Tibial nerve (tissue), 4 donors: Measurements from ENCODE around the gene BCAP29. TPM values are rescaled to one million over a fixed set of nuclear protein-coding genes. Genes with fewer than 3 reads are reported as not detected.

ENCODE experiments used
- DNase-seq, 2 donors: peaks; one replicate each; pipeline ENCODE4 v3.0.0-alpha.2; 2019; ENCODE audit warnings: low spot score in 2 of 2
- H3K27ac ChIP-seq, 4 donors: fragments of 200-600 bp; sonication (generic) in 3 of 4; one replicate each; pipeline ENCODE4 v1.5.1; 2017 to 2019; ENCODE audit warnings: mild to moderate bottlenecking in 1 of 4
- H3K27me3 ChIP-seq, 2 donors: fragments of 200-600 bp; sonication (generic) in 1 of 2; one replicate each; pipeline versions ENCODE4 v1.5.1 to v1.6.0; 2017 to 2019
- H3K36me3 ChIP-seq, 3 donors: fragments of 200-600 bp; sonication (generic); one replicate each; pipeline ENCODE4 v1.5.1; 2018 to 2019
- H3K4me1 ChIP-seq, 4 donors: fragments of 200-600 bp; sonication (generic) in 3 of 4; one replicate each; pipeline ENCODE4 v1.5.1; 2017 to 2019
- H3K4me3 ChIP-seq, 4 donors: fragments of 200-600 bp; sonication (generic) in 3 of 4; one replicate each; pipeline ENCODE4 v1.5.1; 2017 to 2019; ENCODE audit warnings: mild to moderate bottlenecking in 1 of 4, moderate library complexity in 1 of 4
- H3K9me3 ChIP-seq, 4 donors: fragments of 200-600 bp; sonication (generic) in 3 of 4; one replicate each; pipeline ENCODE4 v1.5.1; 2017 to 2019
- CTCF ChIP-seq, 5 experiments: fragments of 200-600 bp in 3 of 5; fragments of 450-650 bp in 2 of 5; sonication (generic) in 3 of 5; IDR thresholded peaks; one replicate each; pipeline ENCODE4 v1.5.1; 2016 to 2019; ENCODE audit warnings: antibody characterized with exemption in 5 of 5, mild to moderate bottlenecking in 3 of 5, moderate library complexity in 2 of 5
- EP300 ChIP-seq, 2 donors: sonication (generic); formaldehyde crosslinking; IDR thresholded peaks; one replicate each; pipeline ENCODE4 v1.6.1; 2017; ENCODE audit warnings: antibody characterized with exemption in 2 of 2, mild to moderate bottlenecking in 1 of 2
- POLR2A ChIP-seq, 2 donors: fragments of 450-650 bp; IDR thresholded peaks; one replicate each; pipeline ENCODE4 v1.6.1; 2017; ENCODE audit warnings: antibody characterized with exemption in 2 of 2, mild to moderate bottlenecking in 2 of 2, moderate library complexity in 2 of 2
- WGBS, 2 donors: methylation state at CpG; one replicate each; pipeline ENCODE4 v1.1.5; 2018; 5-methylcytosine and 5-hydroxymethylcytosine counted together
- total RNA-seq, 4 donors: library from RNA; depleted of rRNA; stranded (reverse); fragments of >200 nt; gene quantifications; one replicate each; pipeline ENCODE4 v1.1.0, GENCODE V29; 2016

The BCAP29 gene
- total RNA-seq, 4 donors from 2014 or later = 48.9 to 235 (median 121) TPM

- no peaks in the 10 kb centered on the region for H3K4me1 ChIP-seq
- H3K9me3 ChIP-seq = no peaks in the 10 kb centered on the region
- TF ChIP-seq POLR2A (IDR thresholded peaks at IDR 0.05) = no peak
- TF ChIP-seq CTCF (IDR thresholded peaks at IDR 0.05) = no peak
- no peak for TF ChIP-seq EP300 (IDR thresholded peaks at IDR 0.05)
- WGBS, 2 donors = 87 to 90% methylated on average over 4 of the region's 4 CpGs
- no peak for DNase-seq
- no peak overlapping the region for H3K4me3 ChIP-seq
- H3K27me3 ChIP-seq = no peaks in the 10 kb centered on the region
- no peak overlapping the region for H3K27ac ChIP-seq
- H3K36me3 ChIP-seq = peaks cover 0 to 25% (median 0%) of the 10 kb centered on the region in 3 donors
Measured at GRCh38 chr7:107573537-107573936, 6.5 kb upstream of the BCAP29 start.

- Histone ChIP-seq H3K36me3 (peaks cover 0 to 4% (median 0%) of the 10 kb centered on the region in 3 donors), H3K27me3 (no peaks in the 10 kb centered on the region), H3K9me3 (no peaks in the 10 kb centered on the region), H3K4me3 (peak overlapping the region; percentile 57 to 93 (median 70)), H3K27ac (peak overlapping the region; percentile 84 to 97 (median 94)), H3K4me1 (peaks cover 0 to 34% (median 12%) of the 10 kb centered on the region in 4 donors)
- DNase-seq = no peak
- WGBS, 2 donors = 2 to 4% methylated on average over 9 of the region's 9 CpGs
- no peak for TF ChIP-seq POLR2A (IDR thresholded peaks at IDR 0.05)
- no peak for TF ChIP-seq CTCF (IDR thresholded peaks at IDR 0.05)
- TF ChIP-seq EP300 (IDR thresholded peaks at IDR 0.05) = no peak
Measured at GRCh38 chr7:107579554-107579884, 527 bp upstream of the BCAP29 start.

- H3K4me3 ChIP-seq = peak overlapping the region; percentile 57 to 93 (median 70)
- no peaks in the 10 kb centered on the region for H3K27me3 ChIP-seq
- no peaks in the 10 kb centered on the region for H3K9me3 ChIP-seq
- peaks cover 0 to 16% (median 0%) of the 10 kb centered on the region in 3 donors for H3K36me3 ChIP-seq
- 36 to 37% methylated on average over 10 of the region's 10 CpGs for WGBS, 2 donors
- peak overlapping the region; percentile 84 to 97 (median 94) for H3K27ac ChIP-seq
- H3K4me1 ChIP-seq = peaks cover 0 to 34% (median 12%) of the 10 kb centered on the region in 4 donors
- TF ChIP-seq CTCF (IDR thresholded peaks at IDR 0.05) (no peak), POLR2A (IDR thresholded peaks at IDR 0.05) (no peak), EP300 (IDR thresholded peaks at IDR 0.05) (no peak)
- no peak for DNase-seq
Measured at GRCh38 chr7:107580716-107581383, 804 bp downstream of the BCAP29 start.

- TF ChIP-seq POLR2A (IDR thresholded peaks at IDR 0.05) (no peak), EP300 (IDR thresholded peaks at IDR 0.05) (no peak), CTCF (IDR thresholded peaks at IDR 0.05) (no peak)
- 51 to 54% methylated on average over 5 of the region's 5 CpGs for WGBS, 2 donors
- H3K27ac ChIP-seq = peak overlapping the region in 1 of 4 donors; percentile 92
Measured at GRCh38 chr7:107581387-107582013, 1.5 kb downstream of the BCAP29 start.

GRCh38 chr7:107582875-107583274 is 2.8 kb downstream of the BCAP29 start:
- 83 to 89% methylated on average over 2 of the region's 2 CpGs for WGBS, 2 donors
- H3K36me3 ChIP-seq = peaks cover 0 to 30% (median 0%) of the 10 kb centered on the region in 3 donors
- H3K4me3 ChIP-seq = no peak overlapping the region
- no peaks in the 10 kb centered on the region for H3K9me3 ChIP-seq
- H3K27ac ChIP-seq = no peak overlapping the region
- peaks cover 0 to 34% (median 12%) of the 10 kb centered on the region in 4 donors for H3K4me1 ChIP-seq
- H3K27me3 ChIP-seq = no peaks in the 10 kb centered on the region
- DNase-seq = no peak
- TF ChIP-seq POLR2A (IDR thresholded peaks at IDR 0.05) = no peak
- no peak for TF ChIP-seq EP300 (IDR thresholded peaks at IDR 0.05)
- TF ChIP-seq CTCF (IDR thresholded peaks at IDR 0.05) = no peak

More at GRCh38 chr7:107581387-107582013, 1.5 kb downstream of the BCAP29 start:
- Histone ChIP-seq H3K4me1 (peaks cover 0 to 34% (median 12%) of the 10 kb centered on the region in 4 donors), H3K36me3 (peaks cover 0 to 20% (median 0%) of the 10 kb centered on the region in 3 donors), H3K9me3 (no peaks in the 10 kb centered on the region), H3K27me3 (no peaks in the 10 kb centered on the region), H3K4me3 (peak overlapping the region in 1 of 4 donors; percentile 69)
- DNase-seq = no peak
